ENCODE measurements around the gene ZNF689.

GRCh38 chr16:30656974-30657865, 47.0 kb upstream of the ZNF689 start:
- no peak for TF ChIP-seq ELF4 (IDR thresholded peaks at IDR 0.05)
- no peak for TF ChIP-seq TARDBP (IDR thresholded peaks at IDR 0.05)
- TF ChIP-seq ZNF384 (IDR thresholded peaks at IDR 0.05) = no peak
- no peak for TF ChIP-seq ARNT (IDR thresholded peaks at IDR 0.05)
- TF ChIP-seq SP1 (IDR thresholded peaks at IDR 0.05) = no peak
- TF ChIP-seq FOXM1 (IDR thresholded peaks at IDR 0.05; ENCODE audit: borderline replicate concordance) = no peak
- TF ChIP-seq PKNOX1 (IDR thresholded peaks at IDR 0.05) = no peak
- TF ChIP-seq CTBP1 (IDR thresholded peaks at IDR 0.05; ENCODE audit: borderline replicate concordance) = no peak
- no peak for TF ChIP-seq FOXK2 (IDR thresholded peaks at IDR 0.05)
- TF ChIP-seq BHLHE40 (IDR thresholded peaks at IDR 0.05; ENCODE audit: borderline replicate concordance) = no peak
- no peak for TF ChIP-seq HDGF (IDR thresholded peaks at IDR 0.05; ENCODE audit: borderline replicate concordance)
- no peak for TF ChIP-seq FOXA1 (IDR thresholded peaks at IDR 0.05)

Measured in HEK293T (cell line).